NCI-H1048 (cell line): ENCODE results near the gene ZNF580.

ENCODE experiments used
- DNase-seq: peaks from one replicate; lab custom pipeline; 2025; lab: John Stamatoyannopoulos, UW

The ZNF580 gene

DNA sequence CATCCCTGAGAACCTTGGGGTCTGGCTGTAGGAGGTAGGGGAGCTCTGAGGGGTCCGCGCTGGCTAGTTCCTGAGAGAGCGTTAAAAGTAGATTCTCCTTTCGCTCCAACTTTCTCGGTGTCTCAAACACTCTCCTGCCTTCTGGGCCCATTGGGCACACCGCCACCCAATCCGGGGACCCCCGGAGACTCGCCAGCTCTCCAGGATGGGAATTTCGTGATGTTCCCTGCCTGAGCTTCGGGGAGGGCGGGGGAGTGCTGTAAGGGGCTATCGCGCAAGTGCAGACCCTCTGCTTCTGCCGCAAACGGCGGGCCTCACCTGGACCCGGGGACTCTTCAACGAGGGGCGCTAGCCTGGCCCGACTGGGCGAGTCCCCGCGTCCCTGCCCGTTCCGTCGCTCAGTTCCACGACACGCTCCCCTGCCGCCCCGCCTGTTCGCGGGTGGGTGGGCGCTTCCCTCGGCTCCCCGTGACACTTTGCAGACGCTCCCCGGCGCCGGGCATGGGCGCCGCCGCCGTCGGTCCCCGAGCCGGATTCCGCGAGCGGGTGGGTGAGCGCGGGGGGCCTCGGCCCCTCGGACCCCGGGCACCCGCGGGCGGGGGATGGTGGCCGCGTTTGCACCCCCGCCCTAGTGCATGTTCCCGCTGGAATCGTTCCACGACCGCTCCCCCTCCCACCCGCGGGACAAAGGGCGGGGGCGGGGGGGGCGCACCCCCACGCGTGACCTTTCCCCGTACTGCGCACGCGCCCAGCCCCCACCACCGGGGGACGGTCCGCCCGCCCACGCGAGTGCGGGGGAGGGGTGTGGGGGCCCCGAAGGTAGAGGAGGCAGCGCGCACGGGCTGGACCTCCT, 7.2 kb downstream of the ZNF580 start, which contains the start of gene CCDC106:
Gene CCDC106, plus strand, starts transcription at position 481 of the 853 bp plus-strand sequence. CDS start 835 bp downstream, outside the sequence.
- peak; percentile 38 for DNase-seq

DNA sequence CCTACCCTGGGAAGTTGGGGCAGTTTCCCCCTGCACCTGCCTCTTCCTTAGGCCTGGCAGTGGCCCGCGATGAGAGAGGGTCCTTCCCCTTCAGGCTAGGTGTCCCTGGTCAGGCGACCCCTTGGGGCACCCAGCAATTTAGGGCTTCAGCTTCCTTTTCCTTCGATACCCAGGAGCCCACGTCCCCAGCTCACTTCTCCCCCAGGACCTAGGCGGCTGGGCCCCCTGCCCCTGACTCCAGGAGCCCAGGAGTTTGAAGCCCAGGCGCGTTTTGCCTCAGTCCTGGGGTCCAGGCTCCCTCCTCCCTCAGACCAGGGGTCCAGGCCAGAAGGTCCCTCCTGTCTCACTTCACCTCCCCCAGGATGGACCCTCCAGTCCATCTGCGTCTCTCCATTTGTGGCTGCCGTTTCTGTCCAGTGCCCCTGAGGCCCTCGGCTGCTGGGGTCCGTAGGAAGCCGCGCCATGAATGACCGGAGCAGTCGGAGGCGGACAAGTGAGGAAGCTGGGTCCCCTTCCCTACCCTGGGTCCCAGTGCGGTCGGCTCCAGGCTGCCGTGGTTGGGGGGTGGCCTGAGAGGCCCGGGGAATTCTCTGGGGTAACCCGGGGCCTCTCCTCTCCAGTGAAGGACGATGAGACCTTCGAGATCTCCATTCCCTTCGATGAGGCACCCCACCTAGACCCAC, 7.9 kb downstream of the ZNF580 start:
- no peak for DNase-seq

DNA sequence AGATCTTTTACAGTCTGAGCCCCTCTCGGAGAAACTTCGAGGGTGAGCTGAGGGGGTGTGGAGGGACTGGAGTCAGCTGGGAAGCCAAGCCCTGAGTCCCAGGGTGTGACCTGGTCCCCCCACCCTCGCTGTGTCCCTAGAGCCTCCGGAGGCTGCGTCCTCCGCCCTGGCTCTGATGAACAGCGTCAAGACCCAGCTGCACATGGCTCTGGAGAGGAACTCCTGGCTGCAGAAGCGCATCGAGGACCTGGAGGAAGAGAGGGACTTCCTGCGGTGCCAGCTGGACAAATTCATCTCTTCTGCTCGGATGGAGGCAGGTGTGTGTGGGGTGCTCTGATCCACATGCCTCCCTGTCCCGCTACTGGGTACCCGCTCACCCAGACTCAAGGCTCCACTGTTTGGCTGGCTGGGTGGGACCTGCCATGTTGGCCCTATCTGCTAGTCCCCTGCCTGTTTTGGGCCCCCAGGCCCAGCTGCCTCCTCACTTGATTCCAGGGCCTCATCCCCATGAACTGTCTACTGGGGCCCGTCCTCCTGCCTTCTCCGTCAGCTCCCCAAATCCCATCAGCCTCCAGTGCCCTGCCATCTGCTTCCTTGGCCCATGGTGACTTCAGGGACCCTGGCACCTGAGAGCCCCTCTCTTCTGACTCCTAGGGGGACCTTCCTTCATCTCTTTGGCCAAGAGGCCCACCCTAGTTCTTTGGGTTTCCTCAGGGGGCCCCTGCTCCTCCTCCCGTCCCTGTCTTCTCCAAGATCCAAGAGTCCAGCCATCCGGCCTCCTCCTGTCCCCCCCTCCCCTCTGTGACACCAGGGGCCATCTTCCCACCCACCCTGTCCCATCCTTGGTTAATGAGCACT, 8.7 kb downstream of the ZNF580 start:
- no peak for DNase-seq

DNA sequence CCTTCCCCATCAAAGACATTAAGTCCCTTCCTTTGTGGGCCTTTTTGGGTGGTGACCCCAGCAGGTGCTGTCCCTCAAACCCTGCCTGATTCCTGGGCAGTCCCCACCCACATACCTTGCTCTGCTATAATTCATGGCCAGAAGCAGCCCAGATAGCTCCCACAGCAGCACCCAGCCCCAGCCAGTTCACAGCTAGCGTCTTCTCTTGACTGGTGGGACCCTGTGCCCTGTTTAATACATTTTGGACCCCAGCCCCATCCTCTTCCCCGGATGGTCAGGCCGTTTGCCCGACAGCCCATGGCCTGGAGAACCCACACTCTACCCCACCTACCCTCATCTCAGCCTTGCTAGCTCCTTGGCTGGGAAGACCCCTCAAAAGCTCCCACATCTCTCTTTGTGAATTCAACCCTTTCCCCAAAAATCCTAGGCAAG, 9.3 kb downstream of the ZNF580 start:
- no peak for DNase-seq

DNA sequence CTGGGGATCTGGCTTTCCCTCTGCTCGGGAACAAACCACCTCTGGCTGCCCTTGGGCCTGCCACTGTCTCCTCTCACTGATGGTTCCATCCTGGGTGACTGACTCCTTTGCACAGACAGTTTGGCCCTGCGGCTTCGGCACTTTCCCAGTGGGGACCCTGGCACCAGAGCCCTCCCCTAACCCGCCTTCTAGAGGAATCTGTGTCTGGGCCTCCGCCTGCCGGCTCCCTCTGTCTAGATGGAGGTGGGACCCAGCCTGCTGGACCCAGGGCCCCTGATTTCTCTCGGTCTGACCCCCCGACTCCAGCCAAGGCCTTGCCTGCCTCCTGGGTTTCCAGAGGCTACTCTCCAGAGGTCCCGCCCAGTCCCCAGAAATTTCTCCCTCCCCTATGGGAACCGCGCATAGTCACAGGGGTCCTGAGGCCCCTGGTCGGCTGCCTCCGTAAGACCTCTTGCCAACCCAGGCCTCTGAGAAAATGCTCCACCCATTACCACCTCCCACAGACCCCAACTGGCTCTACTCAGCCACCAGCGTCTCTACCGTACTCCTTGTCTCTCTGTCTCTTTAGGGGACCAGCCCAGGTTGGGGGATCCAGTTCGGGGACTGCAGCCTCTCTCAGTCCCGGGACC, 9.9 kb downstream of the ZNF580 start:
- DNase-seq: no peak

DNA sequence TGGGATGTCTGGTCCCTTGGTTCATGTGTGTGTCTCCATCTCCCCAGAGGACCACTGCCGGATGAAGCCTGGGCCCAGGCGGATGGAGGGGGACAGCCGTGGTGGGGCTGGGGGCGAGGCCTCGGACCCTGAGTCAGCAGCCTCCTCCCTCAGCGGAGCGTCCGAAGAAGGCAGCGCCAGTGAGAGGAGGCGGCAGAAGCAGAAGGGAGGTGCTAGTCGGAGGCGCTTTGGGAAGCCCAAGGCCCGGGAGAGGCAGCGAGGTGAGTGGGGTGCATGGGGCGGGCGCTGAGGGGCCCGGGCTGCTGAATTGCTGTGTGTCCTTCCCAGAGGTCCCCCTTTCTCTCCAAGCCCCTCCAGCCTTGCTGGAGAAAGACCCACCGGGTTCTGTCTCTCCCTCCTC, 10.4 kb downstream of the ZNF580 start:
- DNase-seq: no peak

DNA sequence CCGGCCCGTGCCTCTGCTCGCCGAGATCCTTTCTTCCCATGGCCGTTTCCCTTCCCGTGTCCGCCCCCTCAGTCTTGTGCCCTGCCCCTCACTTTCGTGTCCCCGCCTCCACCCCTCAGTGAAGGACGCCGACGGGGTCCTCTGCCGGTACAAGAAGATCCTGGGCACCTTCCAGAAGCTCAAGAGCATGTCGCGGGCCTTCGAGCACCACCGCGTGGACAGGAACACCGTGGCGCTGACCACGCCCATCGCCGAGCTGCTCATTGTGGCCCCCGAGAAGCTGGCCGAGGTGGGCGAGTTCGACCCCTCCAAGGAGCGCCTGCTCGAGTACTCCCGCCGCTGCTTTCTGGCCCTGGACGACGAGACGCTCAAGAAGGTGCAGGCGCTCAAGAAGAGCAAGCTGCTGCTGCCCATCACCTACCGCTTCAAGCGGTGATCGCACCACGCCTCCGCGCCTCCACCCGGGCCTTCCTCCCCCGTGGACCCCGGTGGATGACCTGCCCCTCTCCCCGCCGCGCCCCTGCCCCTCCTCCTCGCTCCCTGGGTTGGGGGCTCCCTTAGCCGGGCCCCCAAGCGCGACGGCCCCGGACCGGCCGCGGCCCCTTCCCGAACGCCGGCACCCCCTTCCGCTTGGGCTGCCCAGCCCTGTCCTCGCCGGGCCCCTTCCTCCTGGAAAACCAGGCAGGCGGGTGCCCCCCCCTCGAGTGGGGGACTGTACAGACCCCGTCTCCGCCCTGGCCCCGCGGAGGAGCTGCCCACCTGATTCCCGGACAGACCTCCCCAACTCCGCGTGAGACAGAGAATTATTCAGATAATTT, 11.7 kb downstream of the ZNF580 start:
- no peak for DNase-seq

DNA sequence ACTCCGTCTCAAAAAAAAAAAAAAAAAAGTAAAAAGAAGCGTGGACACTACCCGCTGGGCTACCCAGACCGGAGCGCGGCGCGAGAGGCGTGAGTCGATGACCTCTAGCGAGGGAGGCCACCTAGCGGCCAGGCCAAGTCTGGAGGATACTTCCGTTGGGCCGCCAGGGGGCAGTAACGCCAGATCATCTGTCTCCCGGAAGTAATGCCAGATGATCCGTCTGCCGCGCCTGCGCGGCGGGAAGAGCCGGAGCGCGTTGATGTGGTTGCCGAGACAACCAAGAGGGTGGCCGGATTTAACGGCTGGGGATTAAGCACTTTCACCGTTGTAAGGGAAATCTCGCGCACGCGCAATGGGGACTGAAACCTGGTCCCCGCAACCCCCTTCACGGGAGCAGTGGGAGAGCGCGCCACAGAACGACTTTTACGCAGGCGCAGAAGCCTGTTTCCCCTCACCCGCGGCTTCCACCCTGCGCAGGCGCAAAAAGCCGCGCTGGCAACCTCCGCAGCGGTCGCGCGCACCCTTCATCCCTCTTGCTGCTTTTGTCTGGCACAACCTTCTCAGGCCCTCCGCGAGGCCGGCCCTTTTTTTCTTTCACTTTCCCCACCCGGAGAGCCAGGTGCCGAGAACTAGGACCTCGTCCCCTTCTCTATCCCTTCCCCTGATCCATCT, 13.0 kb downstream of the ZNF580 start:
- peak; percentile 96 for DNase-seq

DNA sequence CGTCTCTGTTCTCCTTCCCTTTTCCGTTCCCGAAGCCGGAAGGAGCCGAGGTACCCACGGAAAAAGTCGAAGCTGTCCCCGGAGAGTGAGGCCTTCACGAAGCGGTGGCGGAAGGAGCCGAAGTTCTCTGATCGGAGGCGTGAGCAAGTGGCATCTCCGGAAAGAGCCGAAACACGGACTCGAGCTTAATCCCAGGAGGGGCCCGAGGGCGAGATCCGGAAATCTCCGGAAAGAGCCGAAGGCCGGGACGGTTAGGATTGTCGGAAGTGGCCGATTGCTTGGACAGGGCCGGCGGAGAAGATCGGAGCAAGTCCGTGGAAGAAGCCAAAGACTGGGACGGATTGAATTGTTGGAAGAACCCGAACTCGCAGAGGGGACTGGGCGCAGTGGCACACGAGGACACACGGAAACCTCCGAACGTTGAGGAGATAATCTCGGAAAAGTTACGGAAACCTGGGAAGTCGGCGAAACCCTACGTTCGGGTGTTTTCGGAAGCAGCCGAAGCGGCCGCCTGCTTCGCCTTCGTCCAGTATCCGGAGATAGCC, 13.6 kb downstream of the ZNF580 start:
- DNase-seq: peak; percentile 98

DNA sequence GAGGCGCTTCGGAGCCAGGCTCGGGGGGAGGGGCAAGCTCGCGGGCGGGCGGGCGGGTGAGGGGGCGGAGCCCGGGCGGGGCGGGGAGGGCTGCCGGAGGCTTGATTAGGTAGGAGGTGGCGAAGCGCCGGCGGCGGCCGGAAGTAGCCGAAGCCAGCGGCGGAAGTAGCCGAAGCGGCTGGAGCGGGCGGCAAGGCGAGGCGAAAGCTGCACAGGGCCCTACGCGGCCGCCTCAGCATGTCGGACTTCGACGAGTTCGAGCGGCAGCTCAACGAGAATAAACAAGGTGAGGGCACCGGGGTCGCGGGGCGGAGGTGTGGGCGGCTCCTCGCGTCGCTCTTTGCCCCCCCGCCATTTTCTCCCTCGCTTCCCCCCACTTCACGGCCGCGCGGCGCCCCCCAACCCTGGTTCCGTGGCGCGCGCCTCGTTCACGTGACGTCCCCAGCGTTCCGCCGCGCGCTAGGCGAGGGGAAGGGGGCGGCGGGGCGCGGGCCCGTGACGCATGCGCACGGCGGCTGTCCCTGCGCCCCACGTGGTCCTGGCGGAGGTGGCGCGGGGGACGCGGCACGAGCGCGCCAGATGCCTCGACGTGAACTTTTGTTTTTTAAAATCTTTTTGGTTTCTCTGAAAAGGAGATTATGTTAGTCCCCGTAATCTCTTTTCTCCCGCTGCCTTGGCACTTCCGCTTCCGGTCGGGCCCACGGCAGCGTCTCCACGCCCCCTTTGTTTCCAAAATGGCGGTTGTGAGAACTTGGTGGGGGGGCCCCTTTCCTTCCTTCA, 14.3 kb downstream of the ZNF580 start, which contains the start of gene U2AF2:
Gene U2AF2, plus strand, starts transcription at position 168 of the 780 bp plus-strand sequence. Its CDS starts 70 bp downstream, at position 238.
- peak; percentile 84 for DNase-seq

DNA sequence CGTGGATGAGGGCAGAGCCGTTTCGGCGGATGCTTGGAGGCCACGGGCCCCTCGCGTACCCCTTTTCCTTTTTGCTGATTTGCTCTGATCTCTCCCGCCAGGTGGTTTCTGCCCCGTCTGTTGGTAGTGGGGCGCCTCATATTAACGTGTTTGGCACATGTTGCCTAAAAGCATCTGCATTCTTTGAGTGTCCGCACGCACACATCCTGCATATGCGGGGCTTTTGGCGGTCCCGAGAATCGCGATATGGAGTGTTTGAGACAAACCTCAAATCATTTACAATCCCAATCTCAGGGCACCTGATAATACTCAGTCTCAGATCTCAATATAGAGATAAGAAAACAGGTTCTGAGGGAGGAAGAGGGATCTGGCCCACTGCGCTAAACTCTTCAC, 14.8 kb downstream of the ZNF580 start:
- DNase-seq: no peak

DNA sequence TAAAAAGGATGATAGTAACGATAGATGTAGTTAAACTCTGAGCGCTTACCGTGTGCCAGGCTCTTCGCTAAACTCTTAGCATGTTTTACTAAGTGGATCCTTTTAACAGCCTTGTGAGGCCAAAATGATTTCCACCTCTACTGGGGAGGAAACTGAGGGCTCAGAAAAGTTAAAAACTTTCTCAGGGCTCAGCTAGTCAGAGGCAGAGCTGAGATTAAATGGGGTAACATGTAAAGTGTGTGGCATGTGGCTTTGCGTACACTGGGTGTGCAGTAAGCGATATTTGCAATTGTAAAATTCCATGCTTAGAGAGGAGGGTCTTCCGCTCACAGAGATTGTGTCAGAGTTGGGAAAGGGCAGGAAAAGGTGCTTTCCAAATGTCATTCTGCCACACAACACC, 15.8 kb downstream of the ZNF580 start:
- DNase-seq: no peak

DNA sequence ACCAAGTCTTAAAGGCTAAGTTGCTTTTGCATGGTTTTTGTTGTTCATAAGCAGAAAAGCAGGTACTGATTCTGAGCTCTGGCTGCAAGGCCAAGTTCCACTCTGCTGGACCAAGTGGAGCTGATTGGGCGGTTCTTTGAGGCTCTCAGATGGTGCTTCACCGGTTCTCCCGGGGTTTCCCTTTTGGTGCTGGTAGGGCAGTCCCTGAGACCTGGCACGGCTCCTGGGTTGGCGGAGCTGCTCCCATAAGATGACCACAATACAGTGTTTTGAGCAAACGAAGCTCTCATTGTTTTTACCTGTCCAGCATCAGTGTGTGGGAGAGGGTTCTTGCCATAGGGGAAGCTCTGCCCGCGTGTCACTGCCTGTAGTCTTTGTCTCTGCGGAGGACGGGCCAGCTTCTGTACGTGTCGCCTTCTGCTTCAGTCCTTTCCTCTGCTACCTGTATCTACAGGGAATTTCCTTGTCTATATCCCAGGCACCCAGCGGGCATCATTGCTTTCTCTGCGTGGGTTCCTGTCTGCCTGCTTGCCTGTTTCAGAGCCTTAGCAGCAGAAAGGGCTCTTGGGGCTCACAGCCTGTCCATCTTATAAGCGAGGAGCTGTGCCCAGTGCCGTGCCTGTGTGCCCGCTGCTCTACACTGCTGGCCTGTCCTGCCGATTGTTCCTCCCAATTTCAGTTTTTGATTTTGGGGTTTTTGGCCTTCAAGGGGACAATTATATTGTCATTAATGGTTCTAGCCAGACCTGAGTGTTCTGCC, 16.4 kb downstream of the ZNF580 start:
- no peak for DNase-seq

DNA sequence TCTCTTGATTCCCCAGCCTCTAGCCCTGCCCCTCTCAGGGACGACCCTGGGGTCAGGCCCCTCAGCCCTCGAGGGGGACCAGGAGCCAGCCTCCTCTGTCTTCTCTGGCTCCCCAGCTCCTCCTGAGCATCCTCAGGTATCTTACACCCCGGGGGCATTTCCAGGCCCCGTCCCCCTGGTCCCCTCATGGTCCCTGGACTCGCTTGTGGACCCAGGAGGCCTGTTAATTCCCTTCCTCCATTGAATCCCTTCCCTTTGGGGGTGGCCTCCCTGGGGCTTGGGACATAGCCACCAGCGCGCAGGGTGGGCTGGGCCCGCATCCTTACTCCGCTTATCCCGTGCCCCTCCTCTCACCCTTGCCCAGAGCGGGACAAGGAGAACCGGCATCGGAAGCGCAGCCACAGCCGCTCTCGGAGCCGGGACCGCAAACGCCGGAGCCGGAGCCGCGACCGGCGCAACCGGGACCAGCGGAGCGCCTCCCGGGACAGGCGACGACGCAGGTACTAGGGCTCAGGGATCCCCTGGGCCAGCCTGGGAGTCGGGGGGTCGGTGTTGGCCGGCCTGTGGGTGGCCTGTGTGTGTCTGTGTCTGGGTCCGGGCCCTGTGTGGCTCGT, 18.2 kb downstream of the ZNF580 start:
- DNase-seq: no peak

DNA sequence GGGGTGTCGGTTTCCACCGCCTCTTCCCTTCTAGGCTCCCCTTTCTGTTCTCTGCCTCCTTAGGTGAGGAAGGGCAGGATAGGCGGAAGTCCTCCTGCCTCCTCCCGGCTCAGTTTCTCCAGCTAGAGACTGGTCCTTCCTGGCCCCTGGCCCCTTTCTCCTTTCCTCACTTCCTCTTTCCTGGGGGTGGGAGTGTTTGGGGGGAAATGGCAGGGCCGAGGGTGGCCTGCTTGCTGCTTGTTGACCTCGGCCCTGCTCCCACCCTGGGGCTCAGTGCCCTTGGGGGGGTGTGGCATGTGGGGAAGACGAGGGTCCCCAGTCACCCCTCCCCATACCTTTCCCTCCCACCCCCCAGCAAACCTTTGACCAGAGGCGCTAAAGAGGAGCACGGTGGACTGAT, 19.0 kb downstream of the ZNF580 start:
- DNase-seq: no peak

DNA sequence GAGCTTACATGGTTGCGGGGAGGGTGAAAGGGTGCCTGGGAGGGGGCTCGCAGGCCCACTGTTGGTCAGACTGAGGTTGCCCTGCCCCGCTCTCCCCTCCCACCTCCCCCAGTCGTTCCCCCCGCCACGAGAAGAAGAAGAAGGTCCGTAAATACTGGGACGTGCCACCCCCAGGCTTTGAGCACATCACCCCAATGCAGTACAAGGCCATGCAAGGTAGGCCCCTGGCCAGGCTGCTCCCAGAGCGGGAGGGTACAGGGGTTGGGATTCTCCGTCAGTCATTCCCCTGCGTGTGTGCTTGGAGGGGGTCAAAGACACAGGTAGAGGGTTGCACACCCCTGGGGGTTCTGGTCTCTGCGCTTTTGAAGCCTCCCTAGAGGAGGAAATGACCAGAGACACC, 19.6 kb downstream of the ZNF580 start:
- DNase-seq: no peak

DNA sequence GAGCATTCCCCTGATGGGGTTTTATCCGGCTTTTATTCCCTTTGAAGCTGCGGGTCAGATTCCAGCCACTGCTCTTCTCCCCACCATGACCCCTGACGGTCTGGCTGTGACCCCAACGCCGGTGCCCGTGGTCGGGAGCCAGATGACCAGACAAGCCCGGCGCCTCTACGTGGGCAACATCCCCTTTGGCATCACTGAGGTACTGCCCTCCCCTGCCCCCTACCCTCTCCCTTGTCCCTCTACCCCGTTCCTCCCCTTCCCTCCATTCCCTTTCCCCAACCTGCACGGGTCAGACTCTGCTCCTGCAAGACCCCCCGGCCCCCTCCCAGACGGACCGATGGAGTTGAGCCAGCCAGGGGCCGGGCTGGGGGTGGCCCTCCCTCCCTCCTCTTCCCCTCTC, 20.2 kb downstream of the ZNF580 start:
- DNase-seq: no peak

DNA sequence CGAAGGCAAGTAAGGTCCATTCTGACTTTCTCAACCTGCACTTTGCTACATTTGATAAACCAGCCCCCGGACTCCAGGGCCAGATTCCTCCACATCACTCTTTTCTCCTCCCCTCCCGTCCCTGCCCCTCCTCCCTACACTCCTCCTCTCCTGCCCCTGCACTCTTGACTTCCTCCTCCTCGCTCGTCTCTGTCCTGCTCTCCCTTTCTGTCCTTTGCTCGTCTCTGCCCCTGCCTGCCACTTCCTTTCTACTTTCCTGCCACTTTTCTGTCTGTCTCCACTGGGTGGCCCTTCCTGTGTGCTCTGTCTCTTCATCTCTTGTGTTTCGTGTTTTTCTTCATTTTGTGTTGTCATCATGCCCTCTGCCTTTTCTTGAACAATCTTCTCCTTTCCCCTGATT, 21.0 kb downstream of the ZNF580 start:
- no peak for DNase-seq
